A673 (cell line): ENCODE results near the gene PCDHB14. TPM values are rescaled to one million over a fixed set of nuclear protein-coding genes. Genes with fewer than 3 reads are reported as not detected.
A peak's percentile ranks its signal among the peaks of the same experiment; 100 is the strongest.
"Not testable (repeated sequence)": the region's sequence is repeated elsewhere in the genome, so short reads cannot be mapped to it uniquely, and the experiment has no call there.

Source experiments
- BruUV-seq: library from RNA; stranded (reverse); fragments of 400-500 nt; replicated peaks from 2 replicates; lab custom pipeline; 2021; lab: Mats Ljungman, UMichigan
- CTCF ChIA-PET: fragments of 300-600 bp; sonication (Branson Sonifier 250); formaldehyde crosslinking; loops from one replicate; lab custom pipeline; 2022; ENCODE audit warnings: antibody characterized with exemption; lab: Charles Lee
- POLR2A ChIA-PET: fragments of 300-600 bp; sonication (Branson Sonifier 250); formaldehyde crosslinking; loops from one replicate; lab custom pipeline; 2022; ENCODE audit warnings: antibody characterized with exemption; ENCODE audit not compliant: low non-redundant PET; lab: Charles Lee
- DNase-seq: peaks from one replicate; pipeline ENCODE4 v3.0.0-alpha.2; 2015; ENCODE audit warnings: low spot score
- H3K27ac ChIP-seq: fragments of 200-600 bp; sonication (generic); 2 replicates; pipeline ENCODE4 v1.5.1; 2016; ENCODE audit warnings: mixed run types, low read depth, mild to moderate bottlenecking, mixed read lengths, antibody characterized with exemption, low read length; ENCODE audit not compliant: poor library complexity, severe bottlenecking
- H3K27me3 ChIP-seq: fragments of 200-600 bp; sonication (generic); replicated peaks from 2 replicates; pipeline ENCODE4 v1.6.1; 2017; ENCODE audit warnings: mixed run types, low read depth, mild to moderate bottlenecking, mixed read lengths, antibody characterized with exemption, low read length; ENCODE audit not compliant: insufficient read depth, poor library complexity
- H3K36me3 ChIP-seq: fragments of 200-600 bp; sonication (generic); 2 replicates; pipeline ENCODE4 v1.6.1; 2016; ENCODE audit warnings: mixed run types, mild to moderate bottlenecking, mixed read lengths, antibody characterized with exemption, low read length; ENCODE audit not compliant: insufficient read depth, poor library complexity, severe bottlenecking
- H3K4me1 ChIP-seq: fragments of 200-600 bp; sonication (generic); 2 replicates; pipeline ENCODE4 v1.6.1; 2017; ENCODE audit warnings: mixed run types, mild to moderate bottlenecking, mixed read lengths, antibody characterized with exemption, low read length; ENCODE audit not compliant: insufficient read depth, poor library complexity, severe bottlenecking
- H3K4me3 ChIP-seq: fragments of 200-600 bp; sonication (generic); 2 replicates; pipeline ENCODE4 v1.5.1; 2016; ENCODE audit warnings: low read depth, mixed run types, mild to moderate bottlenecking, mixed read lengths, low read length; ENCODE audit not compliant: poor library complexity, severe bottlenecking
- H3K9me3 ChIP-seq: fragments of 200-600 bp; sonication (generic); 2 replicates; pipeline ENCODE4 v1.6.1; 2016; ENCODE audit warnings: mixed run types, low read depth, mild to moderate bottlenecking, mixed read lengths, antibody characterized with exemption, low read length; ENCODE audit not compliant: poor library complexity, severe bottlenecking
- EZH2 ChIP-seq: fragments of 200-600 bp; sonication (generic); IDR thresholded peaks from 2 replicates; pipeline ENCODE4 v1.6.1; 2017; ENCODE audit warnings: borderline replicate concordance, low read depth, mild to moderate bottlenecking, mixed read lengths, antibody characterized with exemption, low read length; ENCODE audit not compliant: poor library complexity, severe bottlenecking
- intact Hi-C: fragments of 100-400 bp; cut with micrococcal nuclease; formaldehyde crosslinking; loops from one replicate; pipeline ENCODE4 v1.10.0; 2022; ENCODE audit not compliant: unreplicated experiment
- total RNA-seq: library from RNA; stranded (reverse); gene quantifications from 2 replicates; pipeline ENCODE4 v1.2.3, GENCODE V29; 2021
- TF ChIP-seq, protein P1 (sequence below): fragments of 300-800, 200-600 bp; sonication (generic); conservative IDR thresholded peaks from 2 replicates; pipeline ENCODE4 v1.5.1; 2017; ENCODE audit warnings: low read depth, mild to moderate bottlenecking, antibody characterized with exemption, low read length, moderate library complexity, mixed read lengths

PCDHB14 gene
- total RNA-seq, 1 experiment from 2014 or later = 7.4 TPM

DNA sequence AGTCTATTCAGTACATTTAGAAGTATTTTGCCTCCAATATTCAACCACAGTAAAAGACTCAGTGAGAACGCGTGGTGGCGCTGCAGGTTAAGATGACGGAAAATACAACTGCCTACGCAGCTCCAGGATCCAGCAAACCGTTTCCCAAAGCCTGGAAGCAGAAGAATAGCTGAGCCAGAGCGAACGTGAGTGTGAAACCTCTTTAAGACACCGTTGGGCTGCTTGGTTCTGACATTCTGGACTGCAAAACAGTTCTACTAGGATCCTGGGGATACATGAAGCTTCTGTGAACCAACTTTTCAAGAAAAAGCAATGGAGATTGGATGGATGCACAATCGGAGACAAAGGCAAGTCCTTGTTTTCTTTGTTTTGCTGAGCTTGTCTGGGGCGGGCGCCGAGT, 40.9 kb upstream of the PCDHB14 start, which contains the start of gene PCDHB16:
Gene PCDHB16, plus strand, starts transcription at position 140 of the 400 bp plus-strand sequence. Its CDS starts 173 bp downstream, at position 313.
- H3K9me3 ChIP-seq = no peaks in the 10 kb centered on the region
- peaks cover 5% of the 10 kb centered on the region for H3K36me3 ChIP-seq
- intact Hi-C loops = loop anchor here (5.0 kb wide), 1 partner anchor 90 kb away; the partner anchor contains the start of gene PCDHB2
- ChIA-PET POLR2A (no interaction called here), CTCF (interaction anchor here (0.7 to 2.0 kb wide), 15 partner anchors 8 to 437 kb away, joined by 3 to 10 read pairs (median 5); partner anchors contain the start of genes DIAPH1, PCDHA1, PCDHB10 and PCDHB11)
- peak within 1 kb of the TSS; percentile 75 for H3K27ac ChIP-seq
- peak within 1 kb of the TSS; percentile 51 for H3K4me3 ChIP-seq
- no peaks in the 10 kb centered on the region for H3K4me1 ChIP-seq
- no peaks in the 10 kb centered on the region for H3K27me3 ChIP-seq
- peak; percentile 90 for DNase-seq
- TF ChIP-seq, protein P1, sequence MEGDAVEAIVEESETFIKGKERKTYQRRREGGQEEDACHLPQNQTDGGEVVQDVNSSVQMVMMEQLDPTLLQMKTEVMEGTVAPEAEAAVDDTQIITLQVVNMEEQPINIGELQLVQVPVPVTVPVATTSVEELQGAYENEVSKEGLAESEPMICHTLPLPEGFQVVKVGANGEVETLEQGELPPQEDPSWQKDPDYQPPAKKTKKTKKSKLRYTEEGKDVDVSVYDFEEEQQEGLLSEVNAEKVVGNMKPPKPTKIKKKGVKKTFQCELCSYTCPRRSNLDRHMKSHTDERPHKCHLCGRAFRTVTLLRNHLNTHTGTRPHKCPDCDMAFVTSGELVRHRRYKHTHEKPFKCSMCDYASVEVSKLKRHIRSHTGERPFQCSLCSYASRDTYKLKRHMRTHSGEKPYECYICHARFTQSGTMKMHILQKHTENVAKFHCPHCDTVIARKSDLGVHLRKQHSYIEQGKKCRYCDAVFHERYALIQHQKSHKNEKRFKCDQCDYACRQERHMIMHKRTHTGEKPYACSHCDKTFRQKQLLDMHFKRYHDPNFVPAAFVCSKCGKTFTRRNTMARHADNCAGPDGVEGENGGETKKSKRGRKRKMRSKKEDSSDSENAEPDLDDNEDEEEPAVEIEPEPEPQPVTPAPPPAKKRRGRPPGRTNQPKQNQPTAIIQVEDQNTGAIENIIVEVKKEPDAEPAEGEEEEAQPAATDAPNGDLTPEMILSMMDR = peak; percentile 87
- TF ChIP-seq EZH2 = no peak
- no TSS peak for BruUV-seq

DNA sequence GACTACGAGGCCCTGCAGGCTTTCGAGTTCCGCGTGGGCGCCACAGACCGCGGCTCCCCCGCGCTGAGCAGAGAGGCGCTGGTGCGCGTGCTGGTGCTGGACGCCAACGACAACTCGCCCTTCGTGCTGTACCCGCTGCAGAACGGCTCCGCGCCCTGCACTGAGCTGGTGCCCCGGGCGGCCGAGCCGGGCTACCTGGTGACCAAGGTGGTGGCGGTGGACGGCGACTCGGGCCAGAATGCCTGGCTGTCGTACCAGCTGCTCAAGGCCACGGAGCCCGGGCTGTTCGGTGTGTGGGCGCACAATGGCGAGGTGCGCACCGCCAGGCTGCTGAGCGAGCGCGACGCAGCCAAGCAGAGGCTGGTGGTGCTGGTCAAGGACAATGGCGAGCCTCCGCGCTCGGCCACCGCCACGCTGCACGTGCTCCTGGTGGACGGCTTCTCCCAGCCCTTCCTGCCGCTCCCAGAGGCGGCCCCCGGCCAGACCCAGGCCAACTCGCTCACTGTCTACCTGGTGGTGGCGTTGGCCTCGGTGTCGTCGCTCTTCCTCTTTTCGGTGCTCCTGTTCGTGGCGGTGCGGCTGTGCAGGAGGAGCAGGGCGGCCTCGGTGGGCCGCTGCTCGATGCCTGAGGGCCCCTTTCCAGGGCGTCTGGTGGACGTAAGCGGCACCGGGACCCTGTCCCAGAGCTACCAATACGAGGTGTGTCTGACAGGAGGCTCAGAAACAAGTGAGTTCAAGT, 38.9 kb upstream of the PCDHB14 start:
- H3K9me3 ChIP-seq, BruUV-seq, H3K4me3 ChIP-seq, H3K27ac ChIP-seq, H3K36me3 ChIP-seq, DNase-seq, POLR2A ChIA-PET, H3K27me3 ChIP-seq, CTCF ChIA-PET, H3K4me1 ChIP-seq: not testable (repeated sequence)
- intact Hi-C loops = loop anchor here (5.0 kb wide), 1 partner anchor 92 kb away; the partner anchor contains the start of gene PCDHB2

DNA sequence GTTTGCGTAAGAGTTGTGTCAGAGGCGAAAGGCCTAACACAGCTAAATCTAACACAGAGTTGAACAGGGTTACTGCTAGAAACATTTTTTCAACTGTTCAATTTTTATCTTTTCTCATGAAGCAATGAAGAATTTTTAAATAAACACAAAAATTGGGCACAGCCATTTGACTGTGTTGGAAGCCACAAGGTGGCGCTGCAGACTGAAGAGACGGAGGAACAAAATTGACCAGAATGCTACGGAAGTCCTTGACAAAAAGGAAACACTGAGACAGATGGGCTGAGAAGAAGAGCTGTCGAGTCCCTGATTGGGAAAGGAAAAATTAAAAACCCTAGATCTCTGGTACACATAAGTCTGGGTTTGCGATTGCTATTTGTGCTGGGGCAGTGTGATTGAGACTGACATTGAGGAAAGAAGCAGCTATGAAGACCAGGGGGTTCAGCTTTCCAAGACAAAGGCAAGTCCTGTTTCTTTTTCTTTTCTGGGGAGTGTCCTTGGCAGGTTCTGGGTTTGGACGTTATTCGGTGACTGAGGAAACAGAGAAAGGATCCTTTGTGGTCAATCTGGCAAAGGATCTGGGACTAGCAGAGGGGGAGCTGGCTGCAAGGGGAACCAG, 36.1 kb upstream of the PCDHB14 start, which contains the start of gene PCDHB9:
Gene PCDHB9, plus strand, starts transcription at position 265 of the 616 bp plus-strand sequence. Its CDS starts 158 bp downstream, at position 423.
- H3K4me1 ChIP-seq = no peaks in the 10 kb centered on the region
- H3K27me3 ChIP-seq = no peaks in the 10 kb centered on the region
- no peaks in the 10 kb centered on the region for H3K9me3 ChIP-seq
- no peak for TF ChIP-seq EZH2
- TF ChIP-seq, protein P1 = peak; percentile 90
- H3K4me3 ChIP-seq = peak within 1 kb of the TSS; percentile 34
- peaks cover 5% of the 10 kb centered on the region for H3K36me3 ChIP-seq
- intact Hi-C loops = no loop called here
- ChIA-PET POLR2A (no interaction called here), CTCF (interaction anchor here (0.8 to 1.4 kb wide), 4 partner anchors 13 to 381 kb away, joined by 3 to 6 read pairs (median 5); partner anchors contain the start of genes PCDHB11, PCDHB2 and PCDHB5)
- peak; percentile 79 for DNase-seq
- no TSS peak for BruUV-seq
- peak within 1 kb of the TSS; percentile 34 for H3K27ac ChIP-seq

- H3K27ac ChIP-seq, DNase-seq, H3K36me3 ChIP-seq, H3K4me3 ChIP-seq, H3K9me3 ChIP-seq, H3K4me1 ChIP-seq, CTCF ChIA-PET, BruUV-seq, H3K27me3 ChIP-seq, POLR2A ChIA-PET, intact Hi-C loops: not testable (repeated sequence)
Observed at GRCh38 chr5:141188682-141189081, 34.5 kb upstream of the PCDHB14 start.

GRCh38 chr5:141189131-141189530, 34.0 kb upstream of the PCDHB14 start:
- H3K4me1 ChIP-seq, intact Hi-C loops, POLR2A ChIA-PET, CTCF ChIA-PET, BruUV-seq, H3K27ac ChIP-seq, H3K36me3 ChIP-seq, H3K4me3 ChIP-seq, DNase-seq, H3K27me3 ChIP-seq, H3K9me3 ChIP-seq: not testable (repeated sequence)
